Activated CD8-positive, alpha-beta T cell treated with anti-CD3 and anti-CD28 coated beads for 36 hours (primary cell): ENCODE results near the gene MOGAT3. TPM values are rescaled to one million over a fixed set of nuclear protein-coding genes. Genes with fewer than 3 reads are reported as not detected.

Source experiments
- ATAC-seq: fragments of 200-7000 bp; cut with Tn5 transposase; one replicate; pipeline ENCODE4 v1.10.0; 2021; ENCODE audit warnings: mild to moderate bottlenecking, moderate library complexity
- CTCF ChIA-PET: fragments of 350-600 bp; sonication (Branson Sonifier 250); formaldehyde crosslinking; loops from one replicate; lab custom pipeline; 2021; ENCODE audit warnings: antibody characterized with exemption; lab: Charles Lee
- POLR2A ChIA-PET: fragments of 350-600 bp; sonication (Branson Sonifier 250); formaldehyde crosslinking; loops from one replicate; lab custom pipeline; 2021; ENCODE audit warnings: antibody characterized with exemption; lab: Charles Lee
- DNase-seq: peaks from one replicate; pipeline ENCODE4 v3.0.0-alpha.2; 2020
- H3K27ac Mint-ChIP-seq: one replicate; pipeline ENCODE4 v1.8.0; 2021; ENCODE audit warnings: mild to moderate bottlenecking, mixed read lengths
- H3K27me3 Mint-ChIP-seq: one replicate; pipeline ENCODE4 v1.8.0; 2021; ENCODE audit warnings: mixed read lengths
- H3K36me3 Mint-ChIP-seq: one replicate; pipeline ENCODE4 v1.8.0; 2021; ENCODE audit warnings: low read depth, mixed read lengths
- H3K4me1 Mint-ChIP-seq: one replicate; pipeline ENCODE4 v1.8.0; 2021; ENCODE audit warnings: low read depth, mixed read lengths
- H3K4me3 Mint-ChIP-seq: one replicate; pipeline ENCODE4 v1.8.0; 2021; ENCODE audit warnings: mild to moderate bottlenecking, moderate library complexity, mixed read lengths
- H3K9me3 Mint-ChIP-seq: one replicate; pipeline ENCODE4 v1.8.0; 2021; ENCODE audit warnings: mixed read lengths
- CTCF ChIP-seq: fragments of 200-600 bp; IDR thresholded peaks from one replicate; pipeline ENCODE4 v1.8.0; 2022; ENCODE audit warnings: antibody characterized with exemption, mild to moderate bottlenecking
- intact Hi-C: fragments of 100-400 bp; cut with micrococcal nuclease; formaldehyde crosslinking; loops from one replicate; pipeline ENCODE4 v1.10.0; 2022
- total RNA-seq, 2 experiments: library from RNA; stranded (reverse); gene quantifications; one replicate each; pipeline ENCODE4 v1.2.3, GENCODE V29; 2021

The MOGAT3 gene
- total RNA-seq, 2 experiments from 2014 or later, result not detected

- DNase-seq (no peak), ATAC-seq (no peak)
- ChIA-PET CTCF (interaction anchor here (1.5 to 2.4 kb wide), 2 partner anchors 17 to 71 kb away, joined by 3 to 6 read pairs; no protein-coding TSS in a partner anchor), POLR2A (no interaction called here)
- Mint-ChIP-seq H3K27me3 (no peaks in the 10 kb centered on the region), H3K4me3 (no peak overlapping the region), H3K4me1 (peaks cover 9% of the 10 kb centered on the region), H3K9me3 (no peaks in the 10 kb centered on the region), H3K36me3 (peaks cover 3% of the 10 kb centered on the region), H3K27ac (no peak overlapping the region)
- intact Hi-C loops, result no loop called here
- no peak for TF ChIP-seq CTCF
These were observed 11.2 kb upstream of the MOGAT3 start for GRCh38 chr7:101212014-101212413.

GRCh38 chr7:101211501-101211900 is 10.7 kb upstream of the MOGAT3 start:
- intact Hi-C loops, result no loop called here
- no peak for ATAC-seq
- H3K4me1 Mint-ChIP-seq, result peaks cover 5% of the 10 kb centered on the region
- no peak overlapping the region for H3K4me3 Mint-ChIP-seq
- ChIA-PET CTCF (interaction anchor here (1.5 to 2.4 kb wide), 2 partner anchors 17 to 71 kb away, joined by 3 to 6 read pairs; no protein-coding TSS in a partner anchor), POLR2A (no interaction called here)
- no peak overlapping the region for H3K27ac Mint-ChIP-seq
- no peak for TF ChIP-seq CTCF
- no peaks in the 10 kb centered on the region for H3K27me3 Mint-ChIP-seq
- no peak for DNase-seq
- H3K9me3 Mint-ChIP-seq, result no peaks in the 10 kb centered on the region
- peaks cover 5% of the 10 kb centered on the region for H3K36me3 Mint-ChIP-seq

- peaks cover 5% of the 10 kb centered on the region for H3K36me3 Mint-ChIP-seq
- H3K27ac Mint-ChIP-seq, result no peak overlapping the region
- H3K4me3 Mint-ChIP-seq, result no peak overlapping the region
- no peaks in the 10 kb centered on the region for H3K9me3 Mint-ChIP-seq
- DNase-seq (no peak), ATAC-seq (no peak)
- ChIA-PET CTCF (interaction anchor here (2.4 kb wide), 1 partner anchor 73 kb away, joined by 6 read pairs; no protein-coding TSS in a partner anchor), POLR2A (no interaction called here)
- intact Hi-C loops, result no loop called here
- H3K27me3 Mint-ChIP-seq, result no peaks in the 10 kb centered on the region
- no peaks in the 10 kb centered on the region for H3K4me1 Mint-ChIP-seq
- no peak for TF ChIP-seq CTCF
These were observed 9.3 kb upstream of the MOGAT3 start for GRCh38 chr7:101210143-101210542.

GRCh38 chr7:101208794-101209193 is 8.0 kb upstream of the MOGAT3 start:
- no peaks in the 10 kb centered on the region for H3K4me1 Mint-ChIP-seq
- no peaks in the 10 kb centered on the region for H3K9me3 Mint-ChIP-seq
- peaks cover 4% of the 10 kb centered on the region for H3K27me3 Mint-ChIP-seq
- no peak for DNase-seq
- POLR2A ChIA-PET, result interaction anchor here (0.7 to 0.8 kb wide), 2 partner anchors 9 to 576 kb away, joined by 3 read pairs; partner anchors contain the start of genes PLOD3 and ZNHIT1
- TF ChIP-seq CTCF, result no peak
- no peak for ATAC-seq
- H3K36me3 Mint-ChIP-seq, result peaks cover 5% of the 10 kb centered on the region
- H3K4me3 Mint-ChIP-seq, result no peak overlapping the region
- H3K27ac Mint-ChIP-seq, result no peak overlapping the region
- intact Hi-C loops, result no loop called here
- CTCF ChIA-PET, result no interaction called here

GRCh38 chr7:101207459-101207858 is 6.6 kb upstream of the MOGAT3 start:
- POLR2A ChIA-PET, result interaction anchor here (1.8 kb wide), 1 partner anchor 10 kb away, joined by 4 read pairs; the partner anchor contains the start of genes PLOD3 and ZNHIT1
- no peaks in the 10 kb centered on the region for H3K4me1 Mint-ChIP-seq

More at GRCh38 chr7:101207459-101207858, 6.6 kb upstream of the MOGAT3 start:
- no peak overlapping the region for H3K27ac Mint-ChIP-seq
- no peak for TF ChIP-seq CTCF
- CTCF ChIA-PET, result no interaction called here
- H3K36me3 Mint-ChIP-seq, result peaks cover 5% of the 10 kb centered on the region
- no peak overlapping the region for H3K4me3 Mint-ChIP-seq
- no peak for DNase-seq
- peaks cover 10% of the 10 kb centered on the region for H3K27me3 Mint-ChIP-seq
- no peak for ATAC-seq
- no peaks in the 10 kb centered on the region for H3K9me3 Mint-ChIP-seq
- intact Hi-C loops, result no loop called here
